ENCODE results near the gene XAGE1B.
"Not testable (repeated sequence)": the region's sequence is repeated elsewhere in the genome, so short reads cannot be mapped to it uniquely, and the experiment has no call there.

XAGE1B gene

DNA sequence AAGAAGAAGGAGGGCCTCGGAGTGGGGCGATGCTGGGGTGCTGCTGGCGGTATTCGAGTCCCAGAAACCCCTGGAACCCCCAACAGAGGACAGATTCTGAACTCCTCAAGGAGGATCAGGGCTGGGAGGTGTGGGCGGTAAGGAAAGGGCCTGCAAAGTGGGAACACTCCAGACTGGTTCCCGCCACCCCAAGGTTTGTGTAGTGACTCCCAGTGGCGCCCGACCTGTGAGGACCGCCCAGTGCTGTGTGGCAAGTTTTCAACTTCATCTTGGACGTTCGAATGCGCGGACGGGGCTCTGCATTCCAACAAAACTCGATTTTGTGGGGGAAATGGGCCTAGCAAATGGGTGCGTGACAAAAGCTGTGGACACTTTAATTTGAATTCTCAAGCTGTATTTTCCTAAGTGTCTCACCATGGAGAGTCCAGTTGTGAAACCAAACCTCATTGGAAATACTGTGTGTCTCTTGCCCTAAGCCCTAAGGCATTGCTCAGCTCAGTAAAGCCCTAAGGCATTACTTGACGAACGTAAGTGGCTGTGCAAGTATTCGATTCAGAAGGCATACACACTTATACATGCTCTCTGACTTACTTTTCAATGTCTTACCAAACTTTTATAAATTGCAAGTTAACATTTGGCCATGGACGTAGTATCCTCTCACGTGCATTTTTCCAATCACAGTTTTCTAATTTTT lies 27.4 kb upstream of the XAGE1B start:
- Histone ChIP-seq H2AFZ (no peak overlapping the region), H3K4me3 (ENCODE audit: low read depth, low read length) (no peak overlapping the region), H3K9ac (no peak overlapping the region), H3K27me3 (ENCODE audit: control insufficient read depth, insufficient read depth, low read length) (no peaks in the 10 kb centered on the region), H3K27ac (no peak overlapping the region), H3K36me3 (ENCODE audit: control insufficient read depth, insufficient read depth, low read length) (no peaks in the 10 kb centered on the region), H3K9me3 (ENCODE audit: control insufficient read depth, low read length) (no peaks in the 10 kb centered on the region), H3K4me1 (no peaks in the 10 kb centered on the region), H3K79me2 (no peaks in the 10 kb centered on the region), H3K4me2 (ENCODE audit: low read length) (no peak overlapping the region)
- TF ChIP-seq, protein P1, sequence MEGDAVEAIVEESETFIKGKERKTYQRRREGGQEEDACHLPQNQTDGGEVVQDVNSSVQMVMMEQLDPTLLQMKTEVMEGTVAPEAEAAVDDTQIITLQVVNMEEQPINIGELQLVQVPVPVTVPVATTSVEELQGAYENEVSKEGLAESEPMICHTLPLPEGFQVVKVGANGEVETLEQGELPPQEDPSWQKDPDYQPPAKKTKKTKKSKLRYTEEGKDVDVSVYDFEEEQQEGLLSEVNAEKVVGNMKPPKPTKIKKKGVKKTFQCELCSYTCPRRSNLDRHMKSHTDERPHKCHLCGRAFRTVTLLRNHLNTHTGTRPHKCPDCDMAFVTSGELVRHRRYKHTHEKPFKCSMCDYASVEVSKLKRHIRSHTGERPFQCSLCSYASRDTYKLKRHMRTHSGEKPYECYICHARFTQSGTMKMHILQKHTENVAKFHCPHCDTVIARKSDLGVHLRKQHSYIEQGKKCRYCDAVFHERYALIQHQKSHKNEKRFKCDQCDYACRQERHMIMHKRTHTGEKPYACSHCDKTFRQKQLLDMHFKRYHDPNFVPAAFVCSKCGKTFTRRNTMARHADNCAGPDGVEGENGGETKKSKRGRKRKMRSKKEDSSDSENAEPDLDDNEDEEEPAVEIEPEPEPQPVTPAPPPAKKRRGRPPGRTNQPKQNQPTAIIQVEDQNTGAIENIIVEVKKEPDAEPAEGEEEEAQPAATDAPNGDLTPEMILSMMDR (IDR thresholded peaks at IDR 0.05) = no peak

DNA sequence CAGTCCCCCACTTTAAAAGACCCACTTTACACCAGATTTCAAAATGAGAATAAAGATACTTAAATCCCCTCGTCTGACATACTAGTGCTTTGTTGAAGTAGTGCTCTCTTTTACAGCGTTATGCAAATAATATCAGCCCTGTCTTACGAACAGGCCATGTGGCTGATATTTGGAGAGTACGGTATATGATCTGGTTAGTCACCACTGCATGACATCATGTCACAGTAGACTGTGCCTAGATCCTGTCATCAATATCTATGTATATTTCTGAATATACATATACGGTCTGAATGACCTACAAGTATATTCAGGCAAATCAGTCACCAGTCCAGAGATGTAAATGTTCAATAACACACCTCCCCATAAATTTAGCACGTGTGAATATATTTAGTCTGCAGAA lies 25.4 kb upstream of the XAGE1B start:
- H3K4me2 ChIP-seq (ENCODE audit: low read length) = no peak overlapping the region
- H3K79me2 ChIP-seq = no peaks in the 10 kb centered on the region
- TF ChIP-seq, protein P1 (IDR thresholded peaks at IDR 0.05) = no peak
- H3K4me1 ChIP-seq = no peaks in the 10 kb centered on the region
- no peak overlapping the region for H3K4me3 ChIP-seq (ENCODE audit: low read depth, low read length)
- no peak overlapping the region for H3K27ac ChIP-seq
- H3K9me3 ChIP-seq (ENCODE audit: control insufficient read depth, low read length) = no peaks in the 10 kb centered on the region
- H3K27me3 ChIP-seq (ENCODE audit: control insufficient read depth, insufficient read depth, low read length) = no peaks in the 10 kb centered on the region
- no peak overlapping the region for H3K9ac ChIP-seq
- H3K36me3 ChIP-seq (ENCODE audit: control insufficient read depth, insufficient read depth, low read length) = no peaks in the 10 kb centered on the region
- H2AFZ ChIP-seq = no peak overlapping the region

DNA sequence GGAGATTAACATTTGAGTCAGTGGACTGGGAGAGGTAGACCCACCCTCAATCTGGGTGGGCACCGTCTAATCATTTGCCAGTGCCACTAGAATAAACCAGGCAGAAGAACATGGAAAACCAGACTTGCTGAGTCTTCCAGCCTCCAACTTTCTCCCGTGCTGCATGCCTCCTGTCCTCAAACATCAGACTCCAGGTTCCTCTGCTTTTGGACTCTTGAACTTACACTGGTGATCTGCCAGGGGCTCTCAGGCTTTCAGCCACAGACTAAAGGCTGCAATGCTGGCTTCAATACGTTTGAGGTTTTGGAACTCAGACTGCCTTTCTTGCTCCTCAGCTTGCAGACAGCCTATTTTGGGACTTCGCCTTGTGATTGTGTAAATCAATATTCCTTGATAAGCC lies 24.2 kb upstream of the XAGE1B start:
- H3K4me2 ChIP-seq (ENCODE audit: low read length); H3K4me1 ChIP-seq; H2AFZ ChIP-seq; H3K9me3 ChIP-seq (ENCODE audit: control insufficient read depth, low read length); H3K27me3 ChIP-seq (ENCODE audit: control insufficient read depth, insufficient read depth, low read length); H3K27ac ChIP-seq; H3K79me2 ChIP-seq; H3K36me3 ChIP-seq (ENCODE audit: control insufficient read depth, insufficient read depth, low read length); H3K4me3 ChIP-seq (ENCODE audit: low read depth, low read length); H3K9ac ChIP-seq: not testable (repeated sequence)

DNA sequence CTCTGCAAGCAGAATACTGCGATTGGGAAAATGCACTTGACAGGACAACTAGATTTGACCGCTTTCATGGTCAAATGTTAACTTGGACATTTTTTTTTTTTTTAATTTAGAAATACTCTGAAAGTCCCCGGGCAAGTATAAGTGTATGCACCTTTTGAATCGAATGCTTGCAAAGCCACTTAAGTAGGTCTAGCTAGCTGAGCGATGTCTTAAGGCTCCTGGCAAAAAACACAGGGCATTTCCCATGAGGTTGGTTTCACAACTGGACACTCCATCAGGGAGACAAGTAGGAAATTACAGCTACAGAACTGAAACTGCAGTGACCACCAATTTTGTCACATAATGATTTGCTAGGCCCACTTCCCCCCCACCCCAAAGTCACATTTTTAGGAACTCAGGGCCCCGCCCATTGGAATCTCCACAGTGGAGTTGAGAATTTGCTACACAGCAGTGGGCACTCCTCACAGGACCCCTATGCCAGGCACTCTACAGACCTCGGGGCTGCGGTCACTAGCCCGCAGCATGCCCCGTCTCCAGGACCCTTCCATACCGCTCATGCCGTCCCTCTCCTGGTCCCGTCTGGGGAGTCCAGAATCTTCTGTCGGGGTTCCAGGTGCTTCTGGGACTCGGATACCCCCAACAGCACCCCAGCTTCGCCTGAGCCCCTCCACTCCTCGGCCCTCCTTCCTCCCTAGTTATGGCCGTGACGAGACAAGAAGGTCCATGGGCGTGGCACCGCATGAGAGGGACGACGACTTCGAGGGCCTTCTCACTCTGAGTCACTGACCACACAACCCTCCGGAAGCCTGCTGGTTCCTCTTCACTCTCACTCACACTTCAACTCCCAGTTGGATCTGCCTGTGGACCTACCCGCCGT lies 515 bp downstream of the XAGE1B start:
- not testable (repeated sequence) for H3K27me3 ChIP-seq (ENCODE audit: control insufficient read depth, insufficient read depth, low read length); H3K79me2 ChIP-seq; H3K27ac ChIP-seq; H3K4me1 ChIP-seq; H3K4me3 ChIP-seq (ENCODE audit: low read depth, low read length); H2AFZ ChIP-seq; H3K9ac ChIP-seq; H3K36me3 ChIP-seq (ENCODE audit: control insufficient read depth, insufficient read depth, low read length); H3K4me2 ChIP-seq (ENCODE audit: low read length); H3K9me3 ChIP-seq (ENCODE audit: control insufficient read depth, low read length)

DNA sequence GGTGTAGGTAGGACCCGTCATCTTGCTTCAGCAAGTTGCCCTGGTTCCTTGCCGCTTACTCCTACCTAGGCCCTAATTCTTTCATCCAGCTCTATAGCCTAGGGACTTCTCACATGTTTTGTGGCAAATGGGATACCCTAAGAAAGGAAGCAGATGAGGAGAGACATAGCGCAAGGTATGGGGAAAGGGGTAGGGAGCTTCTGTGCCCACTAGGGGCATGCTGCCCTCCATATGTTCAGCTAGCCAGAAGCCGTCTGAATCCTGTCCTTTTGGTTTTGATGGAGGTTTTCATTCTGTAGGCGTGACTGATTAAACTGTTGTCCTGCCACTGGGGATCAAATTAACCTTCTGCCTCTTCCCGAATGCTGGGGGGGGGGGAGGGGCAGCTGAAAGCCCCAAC lies 5.7 kb downstream of the XAGE1B start:
- not testable (repeated sequence) for H3K4me3 ChIP-seq (ENCODE audit: low read depth, low read length); H3K79me2 ChIP-seq; H3K4me2 ChIP-seq (ENCODE audit: low read length); H3K27ac ChIP-seq; H3K9me3 ChIP-seq (ENCODE audit: control insufficient read depth, low read length); H3K4me1 ChIP-seq; H3K27me3 ChIP-seq (ENCODE audit: control insufficient read depth, insufficient read depth, low read length); H2AFZ ChIP-seq; H3K36me3 ChIP-seq (ENCODE audit: control insufficient read depth, insufficient read depth, low read length); H3K9ac ChIP-seq

DNA sequence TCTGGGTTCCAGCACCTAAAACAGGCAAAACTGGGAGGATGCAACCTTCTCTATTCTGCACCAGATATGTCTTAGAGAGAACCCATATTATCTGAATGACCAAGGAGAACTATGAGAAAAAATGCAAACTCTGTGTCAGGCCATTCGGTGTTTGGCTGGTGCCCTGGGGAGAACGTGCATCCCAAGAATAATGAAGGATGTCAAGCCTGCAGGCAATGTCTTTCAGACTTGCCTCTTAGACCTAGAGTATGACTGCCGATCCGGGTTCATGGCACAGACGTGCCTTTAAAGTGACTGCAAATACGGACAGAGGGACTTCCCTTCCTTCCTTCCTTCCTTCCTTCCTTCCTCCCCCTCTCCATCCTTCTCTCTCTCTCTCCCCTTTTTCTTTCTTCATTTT lies 6.9 kb downstream of the XAGE1B start:
- no peak overlapping the region for H3K4me2 ChIP-seq (ENCODE audit: low read length)
- H3K4me3 ChIP-seq (ENCODE audit: low read depth, low read length) = no peak overlapping the region
- H3K36me3 ChIP-seq (ENCODE audit: control insufficient read depth, insufficient read depth, low read length) = no peaks in the 10 kb centered on the region
- no peaks in the 10 kb centered on the region for H3K27me3 ChIP-seq (ENCODE audit: control insufficient read depth, insufficient read depth, low read length)
- TF ChIP-seq, protein P1 (IDR thresholded peaks at IDR 0.05) = no peak
- H3K4me1 ChIP-seq = no peaks in the 10 kb centered on the region
- no peak overlapping the region for H3K27ac ChIP-seq
- no peaks in the 10 kb centered on the region for H3K9me3 ChIP-seq (ENCODE audit: control insufficient read depth, low read length)
- no peaks in the 10 kb centered on the region for H3K79me2 ChIP-seq
- no peak overlapping the region for H3K9ac ChIP-seq
- H2AFZ ChIP-seq = no peak overlapping the region
